Measurements from ENCODE around the gene LRRC61.
"Not testable (repeated sequence)": the region's sequence is repeated elsewhere in the genome, so short reads cannot be mapped to it uniquely, and the experiment has no call there.

The LRRC61 gene

DNA sequence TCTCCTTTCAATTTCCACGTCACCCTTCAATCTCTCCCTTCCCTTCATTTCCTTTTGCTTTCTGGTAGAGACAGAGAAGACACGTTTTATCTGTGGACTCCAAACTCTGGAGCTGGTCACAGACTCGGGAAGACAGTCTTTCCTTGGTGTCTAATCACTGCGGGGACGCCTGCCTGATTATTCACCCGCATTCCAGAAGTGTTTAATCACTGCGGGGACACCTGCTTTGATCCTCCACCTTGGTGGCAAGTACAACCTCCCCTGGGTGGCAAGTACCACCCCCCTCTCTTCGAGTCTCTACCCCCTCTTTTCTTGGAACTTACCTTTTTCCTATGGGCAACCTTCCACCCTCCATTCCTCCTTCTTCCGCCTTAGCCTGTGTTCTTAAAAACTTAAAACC is 15.3 kb upstream of the LRRC61 start:
- DNase-seq, result no peak

DNA sequence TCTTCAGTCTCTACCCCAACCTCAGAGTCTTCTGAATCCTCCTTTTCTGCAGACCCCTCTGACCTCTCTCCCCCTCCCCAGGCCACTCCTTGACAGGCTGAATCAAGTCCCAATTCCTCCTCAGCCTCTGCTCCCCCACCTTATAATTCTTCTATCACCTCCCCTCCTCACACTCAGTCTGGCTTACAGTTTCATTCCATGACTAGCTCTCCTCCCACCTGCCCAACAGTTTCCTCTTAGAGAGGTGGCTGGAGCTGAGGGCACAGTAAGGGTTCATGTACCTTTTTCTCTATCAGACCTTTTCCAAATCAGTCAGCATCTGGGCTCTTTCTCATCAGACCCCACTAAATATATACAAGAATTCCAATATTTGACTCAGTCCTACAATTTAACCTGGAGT is 14.6 kb upstream of the LRRC61 start:
- no peak for DNase-seq

DNA sequence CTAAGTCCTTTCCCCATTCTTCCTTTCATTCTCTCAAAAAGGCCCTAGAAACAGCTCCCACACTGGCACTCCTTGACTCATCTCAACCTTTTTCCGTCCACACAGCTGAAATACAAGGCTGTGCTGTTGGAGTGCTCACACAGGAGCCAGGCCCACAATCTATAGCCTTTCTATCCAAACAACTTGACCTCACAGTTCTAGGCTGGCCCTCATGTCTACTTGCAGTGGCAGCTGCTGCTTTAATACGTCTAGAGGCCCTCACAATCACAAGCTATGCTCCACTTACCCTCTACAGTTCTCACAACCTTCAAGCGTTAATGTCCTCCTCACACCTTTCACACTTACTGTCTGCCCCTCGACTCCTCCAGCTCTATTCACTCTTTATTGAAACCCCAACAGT is 12.0 kb upstream of the LRRC61 start:
- DNase-seq, result no peak

DNA sequence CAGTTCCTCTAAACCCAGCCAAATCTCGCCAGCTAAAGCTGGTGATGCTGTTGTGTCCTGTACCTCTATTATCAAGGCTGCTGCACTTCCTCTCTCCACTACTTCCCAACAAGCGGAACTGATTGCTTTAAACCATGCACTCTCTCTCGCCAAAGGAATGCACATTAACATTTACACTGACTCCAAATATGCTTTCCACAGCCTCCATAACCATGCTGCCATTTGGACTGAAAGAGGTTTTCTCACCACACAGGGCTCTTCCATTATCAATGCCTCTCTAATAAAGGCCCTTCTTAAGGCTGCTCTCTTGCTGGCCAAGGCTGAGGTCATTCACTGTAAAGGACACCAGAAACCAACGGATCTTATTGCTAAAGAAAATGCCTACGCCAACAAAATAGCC is 11.4 kb upstream of the LRRC61 start:
- no peak for DNase-seq

DNA sequence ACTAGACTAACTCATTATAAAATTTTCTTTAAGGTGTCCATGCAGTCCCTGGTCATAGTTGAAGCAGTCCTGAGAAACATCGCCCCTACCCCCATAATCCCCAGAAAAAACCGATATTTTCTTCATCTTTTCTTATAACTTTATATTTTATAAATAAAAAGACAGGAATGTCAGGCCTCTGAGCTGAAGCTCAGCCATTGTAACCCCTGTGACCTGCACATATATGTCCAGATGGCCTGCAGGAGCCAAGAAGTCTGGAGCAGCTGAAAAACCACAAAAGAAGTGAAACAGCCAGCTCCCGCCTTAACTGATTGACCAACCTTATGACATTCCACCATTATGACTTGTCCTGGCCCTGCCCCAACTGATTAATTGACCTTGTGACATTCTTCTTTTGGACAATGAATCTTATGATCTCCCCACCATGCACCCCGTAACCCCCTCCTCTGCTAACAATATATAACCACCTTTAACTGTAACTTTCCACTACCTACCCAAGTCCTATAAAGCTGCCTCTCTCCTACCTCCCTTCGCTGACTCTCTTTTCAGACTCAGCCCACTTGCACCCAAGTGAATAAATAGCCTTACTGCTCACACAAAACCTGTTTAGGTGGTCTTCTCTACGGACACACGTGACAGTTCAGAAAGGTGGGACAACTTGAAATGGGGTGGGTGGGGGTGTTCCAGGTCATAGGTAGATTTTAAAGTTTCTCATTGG is 10.3 kb upstream of the LRRC61 start:
- DNase-seq, result not testable (repeated sequence)

DNA sequence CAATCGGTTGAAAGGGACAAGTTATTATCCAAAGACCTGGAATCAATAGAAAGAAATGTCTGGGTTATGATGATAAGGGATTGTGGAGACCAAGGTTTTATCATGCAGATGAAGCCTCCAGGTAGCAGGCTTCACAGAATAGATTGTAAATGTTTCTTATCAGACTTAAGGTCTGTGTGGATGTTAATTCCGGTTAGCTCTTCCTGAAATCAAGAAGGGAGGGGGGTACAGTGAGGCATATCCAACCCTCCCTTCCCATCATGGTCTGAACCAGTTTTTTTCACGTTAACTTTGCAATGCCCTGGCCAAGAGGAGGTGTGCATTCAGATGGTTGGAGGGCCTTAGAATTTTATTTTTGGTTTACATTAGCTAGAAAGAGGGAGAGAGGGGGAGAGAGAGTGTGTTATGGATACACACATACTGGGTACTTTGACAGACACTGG is 9.8 kb upstream of the LRRC61 start:
- no peak for DNase-seq

DNA sequence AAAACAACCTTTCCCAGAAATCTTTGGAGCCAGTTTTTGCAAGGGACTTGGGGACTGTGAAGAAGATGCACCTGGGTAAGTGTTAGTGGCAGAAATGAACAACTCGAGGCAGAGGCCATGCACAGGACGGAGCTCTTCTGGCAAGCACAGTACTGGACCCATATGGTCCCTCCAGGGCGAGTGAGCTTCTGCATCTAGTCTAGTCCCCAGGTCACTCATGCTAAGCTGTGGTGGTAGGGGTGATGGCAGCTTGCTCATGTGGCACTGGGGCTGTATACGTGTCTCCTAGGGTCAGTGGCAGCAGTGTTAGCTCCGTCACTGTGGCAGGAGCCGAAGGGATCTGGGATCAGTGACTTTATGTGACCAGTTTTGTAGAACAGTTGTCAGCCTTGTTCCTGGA is 9.3 kb upstream of the LRRC61 start:
- DNase-seq, result no peak

DNA sequence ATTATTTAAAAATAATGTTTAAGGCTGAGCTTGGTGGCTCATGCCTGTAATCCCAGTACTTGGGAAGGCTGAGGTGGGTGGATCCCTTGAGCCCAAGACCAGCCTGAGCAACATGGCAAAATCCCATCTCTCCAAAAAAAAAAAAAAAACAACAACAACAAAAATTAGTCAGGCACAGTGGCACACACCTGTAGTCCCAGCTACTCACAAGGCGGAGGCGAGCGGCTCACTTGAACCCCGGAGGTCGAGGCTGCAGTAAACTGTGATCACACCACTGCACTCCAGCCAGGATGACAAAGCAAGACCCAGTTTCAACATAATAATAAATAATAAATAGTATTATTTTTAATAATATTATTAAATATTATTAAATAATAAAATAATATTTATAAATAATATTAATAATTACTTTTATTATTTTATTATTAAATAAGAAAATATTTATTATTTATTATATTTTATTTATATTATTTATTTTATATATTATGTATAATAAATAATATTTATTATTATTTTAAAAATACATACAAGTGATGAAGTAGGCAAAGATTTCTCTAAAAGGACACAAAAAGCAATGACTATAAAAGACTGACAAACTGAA is 8.4 kb upstream of the LRRC61 start:
- no peak for DNase-seq

DNA sequence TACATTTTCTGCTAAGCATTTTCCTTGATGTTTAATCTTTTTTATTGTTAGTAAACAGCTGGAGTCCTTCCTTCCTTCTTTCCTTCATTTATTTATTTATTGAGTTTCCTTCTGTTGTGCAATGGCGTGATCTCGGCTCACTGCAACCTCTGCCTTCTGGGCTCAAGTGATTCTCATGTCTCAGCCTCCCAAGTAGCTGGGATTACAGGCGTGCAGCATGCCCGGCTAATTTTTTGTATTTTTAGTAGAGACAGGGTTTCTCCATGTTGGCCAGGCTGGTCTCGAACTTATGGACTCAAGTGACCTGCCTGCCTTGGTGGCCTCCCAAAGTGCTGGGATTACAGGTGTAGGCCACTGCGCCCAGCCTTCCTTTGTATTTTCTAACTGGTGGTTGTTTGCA is 6.2 kb upstream of the LRRC61 start:
- DNase-seq, result not testable (repeated sequence)

DNA sequence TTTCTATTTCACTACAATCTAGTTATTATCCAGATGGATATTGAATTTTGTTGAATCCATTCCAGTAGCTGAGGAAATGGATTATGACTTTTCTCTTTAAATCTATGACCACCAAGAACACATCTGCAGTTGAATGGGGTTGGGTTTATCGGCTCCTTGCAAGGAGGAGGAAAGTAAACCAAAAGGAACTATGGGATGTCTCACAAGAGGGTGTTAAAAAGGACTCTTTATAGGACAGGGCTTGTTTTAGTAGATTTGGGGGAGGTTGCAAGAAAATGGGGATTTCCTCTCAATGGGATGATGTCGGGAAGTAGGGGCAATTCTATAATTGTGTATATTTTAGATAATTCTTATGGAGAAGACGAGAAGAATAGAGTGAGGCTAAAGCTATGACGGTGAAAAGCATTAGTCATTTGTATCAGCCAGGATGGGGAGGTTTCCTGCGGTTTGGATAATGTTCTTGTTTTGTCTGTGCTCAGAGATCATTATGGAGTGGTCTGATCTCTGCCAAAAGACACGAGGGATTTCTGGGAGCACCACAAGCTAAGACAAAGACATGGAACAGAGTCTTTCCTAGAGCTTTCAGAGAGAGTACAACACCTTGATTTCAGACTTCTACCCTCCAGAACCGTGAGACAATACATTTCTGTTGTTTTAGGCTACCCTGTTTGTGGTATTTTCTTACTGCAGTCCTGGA is 5.3 kb upstream of the LRRC61 start:
- DNase-seq, result no peak

DNA sequence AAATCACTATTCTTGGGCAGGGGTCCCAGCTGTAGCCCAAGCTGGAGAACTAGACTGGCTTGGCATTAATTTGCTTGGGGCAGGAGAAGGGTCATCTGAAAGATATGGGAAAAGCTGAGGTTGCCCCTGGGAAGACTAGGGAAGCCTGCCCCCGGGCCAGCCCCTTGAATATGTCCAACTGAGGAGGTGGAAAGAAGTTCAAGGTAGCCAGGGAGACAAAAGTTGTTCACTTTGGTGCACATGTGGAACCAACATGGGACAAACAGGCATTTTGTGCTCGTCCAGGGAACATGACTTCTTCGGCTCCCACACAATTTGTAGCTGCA is 1.4 kb upstream of the LRRC61 start:
- DNase-seq, result no peak

DNA sequence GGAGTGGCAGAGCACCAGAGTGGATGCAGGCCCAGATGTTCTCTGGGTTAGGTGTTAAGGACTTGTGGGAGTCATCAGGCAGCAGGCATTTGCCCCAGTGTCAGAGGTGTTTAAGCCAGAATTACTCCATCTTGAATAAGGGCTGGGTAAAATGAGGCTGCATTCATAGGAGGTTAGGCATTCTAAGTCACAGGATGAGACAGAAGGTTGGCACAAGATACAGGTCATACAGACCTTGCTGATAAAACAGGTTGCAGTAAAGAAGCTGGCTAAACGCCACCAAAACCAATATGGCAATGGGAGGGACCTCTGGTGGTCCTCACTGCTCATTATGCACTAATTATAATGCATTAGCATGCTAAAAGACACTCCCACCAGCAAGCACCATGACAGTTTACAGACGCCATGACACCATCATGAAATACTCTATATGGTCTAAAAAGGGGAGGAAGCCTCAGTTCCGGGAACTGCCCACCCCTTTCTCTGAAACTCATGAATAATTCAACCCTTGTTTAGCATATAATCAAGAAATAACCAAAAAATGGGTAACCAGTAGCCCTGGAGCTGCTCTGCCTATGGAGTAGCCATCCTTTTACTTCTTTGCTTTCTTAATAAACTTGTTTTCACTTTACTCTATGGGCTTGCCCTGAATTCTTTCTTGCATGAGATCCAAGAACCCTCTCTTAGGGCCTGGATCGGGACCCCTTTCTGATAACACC is 882 bp upstream of the LRRC61 start:
- DNase-seq, result peak in 1 of 2 experiments; percentile 10

DNA sequence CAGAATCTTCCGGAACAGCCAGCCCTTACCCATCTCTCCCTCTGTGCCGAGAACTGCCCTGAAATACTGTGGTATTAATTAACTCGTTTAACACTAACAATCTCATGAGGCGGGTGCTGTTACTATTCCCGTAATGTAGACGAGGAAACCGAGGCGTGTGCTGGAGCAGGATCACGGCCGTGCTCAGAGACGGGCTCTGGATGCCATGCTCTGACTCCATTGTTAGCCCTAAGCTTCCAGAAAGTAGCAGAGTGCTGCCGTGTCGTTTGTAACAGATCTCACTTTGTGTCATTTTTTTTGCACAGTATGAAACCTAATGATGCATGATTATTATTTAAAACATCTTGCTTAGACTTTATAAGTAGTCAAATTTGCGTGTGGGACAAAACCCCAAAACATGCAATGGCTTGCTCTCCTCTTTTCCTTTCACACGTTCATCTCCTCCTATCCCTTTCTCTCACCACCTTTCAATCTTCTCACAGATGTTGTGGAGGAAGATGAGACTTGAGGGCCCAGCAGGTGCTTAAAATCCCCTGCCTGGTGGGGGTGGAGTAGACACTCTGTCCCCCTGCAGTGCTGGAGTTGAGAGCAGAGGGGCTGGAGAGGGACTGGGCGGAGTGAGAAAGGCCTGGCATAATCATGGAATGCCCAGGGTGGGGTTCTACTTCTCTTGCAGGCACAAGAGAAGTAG is 672 bp downstream of the LRRC61 start:
- peak in 1 of 2 experiments; percentile 32 for DNase-seq

DNA sequence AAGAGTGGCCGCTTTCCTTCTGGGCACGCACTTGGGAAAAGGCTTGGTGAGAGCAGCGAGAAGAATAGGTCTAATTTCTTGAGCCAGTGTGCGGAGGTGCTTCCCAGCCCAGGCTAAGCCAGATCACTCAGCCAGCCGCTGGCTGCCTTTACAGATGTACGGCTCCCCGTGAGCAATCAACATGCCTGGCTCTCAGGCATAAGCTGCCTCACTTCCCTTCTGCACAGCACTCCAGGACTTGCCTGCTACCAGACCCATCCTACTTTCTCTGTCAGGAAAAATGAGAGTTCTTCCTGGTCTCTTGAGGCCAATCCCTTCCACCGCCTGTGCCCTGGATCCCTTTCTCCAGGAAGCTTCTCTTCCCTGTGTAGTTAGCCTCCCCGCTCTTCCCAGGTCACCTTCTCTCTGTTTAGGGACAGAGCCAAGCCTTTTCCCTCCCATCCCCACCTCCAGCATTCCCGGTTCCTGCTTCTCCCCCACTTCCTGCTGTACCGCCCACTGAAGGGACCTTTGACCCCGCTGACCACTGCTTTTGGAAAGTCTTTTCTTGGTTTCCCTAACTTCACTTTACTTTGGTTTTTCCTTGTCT is 1.3 kb downstream of the LRRC61 start:
- DNase-seq, result no peak

DNA sequence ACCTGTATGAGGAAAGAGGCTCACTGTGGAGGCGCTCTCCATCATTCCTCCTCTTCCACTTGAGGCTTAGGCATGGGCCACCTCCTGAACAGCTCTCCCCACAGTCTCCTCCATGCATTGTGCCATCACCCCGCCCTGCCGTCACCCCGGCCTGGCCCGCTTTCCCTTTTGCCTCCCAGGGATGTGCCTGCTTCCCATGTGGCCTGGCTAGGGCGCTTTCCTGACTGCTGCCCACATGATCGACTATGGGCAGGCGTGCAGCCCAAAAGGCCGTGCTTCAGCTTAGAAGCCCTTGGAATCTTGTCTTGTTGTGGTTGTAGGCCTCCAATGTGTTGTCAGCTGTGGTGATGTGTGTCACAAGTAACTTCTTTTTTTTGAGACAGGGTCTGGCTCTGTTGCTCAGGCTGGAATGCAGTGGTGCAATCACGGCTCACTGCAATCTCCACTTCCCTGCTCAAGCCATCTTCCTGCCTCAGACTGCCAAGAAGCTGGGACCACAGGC is 2.0 kb downstream of the LRRC61 start:
- DNase-seq, result no peak

DNA sequence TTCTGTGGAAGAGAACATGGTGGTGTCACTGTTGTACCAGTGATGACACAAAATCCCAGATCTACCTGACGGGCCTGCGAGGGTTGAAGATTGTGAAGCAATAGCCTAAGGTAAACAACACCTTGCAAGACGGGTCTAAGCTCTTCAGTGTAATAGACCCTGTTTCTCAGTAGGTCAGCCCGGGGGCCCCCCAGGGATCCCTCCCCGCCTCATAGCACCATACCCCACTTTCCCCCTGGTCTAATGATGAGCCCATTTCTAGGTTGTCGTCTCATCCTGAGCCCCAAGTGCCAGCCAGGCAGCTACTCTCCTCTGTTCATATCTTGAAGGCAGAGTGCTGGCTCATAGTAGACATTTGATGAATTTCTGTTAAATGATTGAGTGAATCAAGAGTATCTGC is 2.7 kb downstream of the LRRC61 start:
- no peak for DNase-seq

DNA sequence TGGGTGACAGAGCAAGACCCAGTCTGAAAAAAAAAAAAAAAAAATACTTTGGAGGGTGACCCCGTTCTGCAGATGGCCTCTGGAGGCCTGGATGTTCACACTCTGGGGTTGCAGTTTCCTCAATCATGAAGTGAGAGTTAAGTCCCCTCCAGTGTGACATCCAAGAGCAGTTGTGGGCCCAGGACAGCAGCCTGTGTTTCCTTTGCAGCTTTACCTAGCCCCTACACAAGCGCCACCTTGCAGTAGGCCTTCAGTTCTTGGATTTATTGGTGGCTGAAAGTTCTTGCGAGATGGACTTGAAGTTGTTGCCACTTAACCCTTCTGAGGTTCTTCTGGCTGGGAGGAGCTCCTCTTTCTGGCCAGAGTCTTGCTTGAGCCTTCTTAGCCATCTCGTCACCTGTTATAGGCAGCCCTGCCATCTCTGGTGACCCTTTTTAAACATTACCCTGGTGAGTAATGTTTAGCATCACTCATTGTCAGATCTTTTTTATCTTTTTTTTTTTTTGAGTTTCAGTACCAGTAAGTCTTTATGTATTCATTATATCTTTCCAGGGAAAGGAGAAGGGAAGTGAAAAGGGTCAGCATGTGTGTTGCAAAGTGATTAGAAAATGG is 3.6 kb downstream of the LRRC61 start:
- no peak for DNase-seq

DNA sequence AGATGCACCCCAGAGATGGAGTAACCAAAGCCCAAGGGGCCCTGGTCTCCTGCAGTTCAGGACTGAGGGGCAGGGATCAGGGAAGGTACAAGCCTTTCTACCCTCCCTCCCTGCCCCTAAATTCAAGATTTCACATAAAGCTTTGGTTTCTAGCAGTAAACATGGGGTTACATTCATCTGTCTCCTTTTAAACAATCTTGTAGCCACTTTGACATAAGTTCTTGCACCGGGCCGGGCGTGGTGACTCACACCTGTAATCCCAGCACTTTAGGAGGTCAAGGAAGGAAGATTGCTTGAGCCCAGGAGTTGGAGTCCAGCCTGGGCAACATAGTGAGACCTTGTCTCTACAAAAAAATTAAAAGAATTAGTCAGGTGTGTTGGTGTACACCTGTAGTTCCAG is 4.2 kb downstream of the LRRC61 start:
- no peak for DNase-seq

DNA sequence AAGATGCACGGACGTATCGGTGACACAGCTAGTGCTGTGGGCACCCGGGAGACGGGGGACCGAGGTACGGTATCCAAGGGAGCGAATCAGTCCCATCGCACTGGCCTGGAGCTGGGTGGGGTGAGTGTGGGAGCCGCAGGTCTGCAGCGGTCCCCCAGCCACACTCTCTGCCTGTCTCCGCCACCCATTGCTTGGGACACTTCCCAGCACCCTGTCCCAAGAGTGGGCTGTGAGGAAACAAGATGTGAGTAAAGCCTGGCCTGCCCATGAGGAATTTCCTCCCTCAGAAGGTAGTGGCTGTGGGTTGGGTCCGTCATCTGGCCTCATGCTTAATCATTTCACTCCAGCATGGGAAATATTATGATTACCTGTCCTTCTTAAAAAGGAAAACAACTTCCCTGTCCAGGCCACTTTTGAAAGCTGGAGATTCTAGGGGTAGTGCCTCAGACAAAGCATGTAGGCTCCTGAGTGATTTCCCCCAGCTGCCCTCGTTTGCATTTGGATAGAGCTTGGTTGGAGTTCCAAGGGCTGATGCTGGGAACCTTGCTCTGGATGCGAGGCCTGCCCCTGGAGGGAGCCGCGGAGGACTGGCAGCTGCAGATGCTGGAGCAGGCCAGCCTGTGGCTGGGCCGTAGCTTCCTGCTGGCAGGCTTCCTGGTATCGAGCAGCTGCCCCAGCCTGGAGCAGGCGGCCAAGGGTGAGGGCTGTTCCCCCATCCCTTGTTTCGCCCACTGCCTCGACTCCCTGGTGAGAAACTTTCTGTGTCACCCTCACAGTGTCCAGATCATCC is 6.4 kb downstream of the LRRC61 start:
- DNase-seq, result no peak

DNA sequence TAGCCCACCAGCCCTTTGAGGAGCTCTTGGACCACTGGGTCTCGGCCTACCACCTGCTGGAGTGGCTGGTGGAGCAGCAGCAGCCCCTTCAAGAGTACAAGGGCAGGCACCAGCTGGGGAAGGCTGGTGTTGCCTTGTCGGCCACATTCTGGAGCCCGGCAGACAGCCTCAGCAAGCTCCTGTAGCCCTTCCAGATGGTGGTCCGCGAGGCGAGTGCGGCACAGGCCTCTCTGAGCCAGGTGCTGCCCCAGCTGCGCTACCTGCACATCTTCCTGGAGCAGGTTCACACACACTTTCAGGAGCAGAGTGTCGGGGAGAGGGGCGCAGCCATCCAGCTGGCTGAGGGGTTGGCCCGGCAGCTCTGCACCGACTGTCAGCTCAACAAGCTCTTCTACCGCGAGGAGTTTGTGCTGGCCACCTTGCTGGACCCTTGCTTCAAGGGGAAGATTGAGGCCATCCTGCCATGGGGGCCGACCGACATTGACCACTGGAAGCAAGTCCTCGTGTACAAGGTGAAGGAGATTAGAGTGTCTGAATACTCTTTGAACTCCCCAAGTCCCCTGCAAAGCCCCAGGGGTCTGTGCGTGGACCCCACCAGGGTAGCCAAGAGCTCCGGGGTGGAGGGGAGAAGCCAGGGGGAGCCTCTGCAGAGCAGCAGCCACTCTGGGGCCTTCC is 7.2 kb downstream of the LRRC61 start:
- DNase-seq, result no peak
